IgD-negative memory B cell (primary cell): Measurements from ENCODE around the gene TRABD2A. TPM values are rescaled to one million over a fixed set of nuclear protein-coding genes. Genes with fewer than 3 reads are reported as not detected.
"Not testable (repeated sequence)": the region's sequence is repeated elsewhere in the genome, so short reads cannot be mapped to it uniquely, and the experiment has no call there.

Source experiments
- H3K27ac Mint-ChIP-seq, 3 donors: one replicate each; pipeline ENCODE4 v1.8.0; 2020 to 2022; ENCODE audit warnings: mild to moderate bottlenecking in 3 of 3, mixed read lengths in 3 of 3, moderate library complexity in 1 of 3
- H3K27me3 Mint-ChIP-seq: one replicate; pipeline ENCODE4 v1.8.0; 2021; ENCODE audit warnings: mixed read lengths
- H3K36me3 Mint-ChIP-seq: one replicate; pipeline ENCODE4 v1.8.0; 2020; ENCODE audit warnings: mild to moderate bottlenecking, mixed read lengths
- H3K4me1 Mint-ChIP-seq, 3 donors: one replicate each; pipeline ENCODE4 v1.8.0; 2020 to 2022; ENCODE audit warnings: mixed read lengths in 3 of 3, mild to moderate bottlenecking in 1 of 3
- H3K4me3 Mint-ChIP-seq, 4 donors: one replicate each; pipeline ENCODE4 v1.8.0; 2020 to 2022; ENCODE audit warnings: mild to moderate bottlenecking in 4 of 4, mixed read lengths in 4 of 4, moderate library complexity in 3 of 4
- H3K9me3 Mint-ChIP-seq, 3 donors: one replicate each; pipeline ENCODE4 v1.8.0; 2020 to 2021; ENCODE audit warnings: mixed read lengths in 3 of 3, mild to moderate bottlenecking in 1 of 3
- polyA plus RNA-seq: library from polyadenylated mRNA; unstranded; fragments of 300-500 nt; fragmentation: Illumina TruSeq; gene quantifications from one replicate; pipeline ENCODE4 v1.2.3, GENCODE V29; 2021

Gene TRABD2A
- polyA plus RNA-seq, 1 donor from 2014 or later, result 5.7 TPM

- Mint-ChIP-seq H3K4me1 (peaks cover 15 to 24% (median 20%) of the 10 kb centered on the region in 3 donors), H3K4me3 (peak overlapping the region; percentile 83 to 94 (median 89)), H3K36me3 (peaks cover 2% of the 10 kb centered on the region), H3K27ac (no peak overlapping the region), H3K9me3 (no peaks in the 10 kb centered on the region), H3K27me3 (peaks cover 9% of the 10 kb centered on the region)
These were observed 1.8 kb downstream of the TRABD2A start for GRCh38 chr2:84878896-84879583.

GRCh38 chr2:84878459-84878858, 2.4 kb downstream of the TRABD2A start:
- H3K9me3 Mint-ChIP-seq, result no peaks in the 10 kb centered on the region
- H3K4me3 Mint-ChIP-seq, result peak overlapping the region in 1 of 4 donors; percentile 18
- H3K27me3 Mint-ChIP-seq, result peaks cover 9% of the 10 kb centered on the region
- H3K4me1 Mint-ChIP-seq, result peaks cover 15 to 24% (median 20%) of the 10 kb centered on the region in 3 donors
- no peak overlapping the region for H3K27ac Mint-ChIP-seq
- H3K36me3 Mint-ChIP-seq, result peaks cover 2% of the 10 kb centered on the region

GRCh38 chr2:84876369-84876768, 4.5 kb downstream of the TRABD2A start:
- Mint-ChIP-seq H3K36me3 (peaks cover 2% of the 10 kb centered on the region), H3K4me3 (no peak overlapping the region), H3K4me1 (peaks cover 10 to 18% (median 15%) of the 10 kb centered on the region in 3 donors), H3K9me3 (no peaks in the 10 kb centered on the region), H3K27ac (peak overlapping the region in 2 of 3 donors; percentile 0 to 9), H3K27me3 (peaks cover 9% of the 10 kb centered on the region)

GRCh38 chr2:84875619-84876018, 5.3 kb downstream of the TRABD2A start:
- peaks cover 10 to 18% (median 11%) of the 10 kb centered on the region in 3 donors for H3K4me1 Mint-ChIP-seq
- H3K27me3 Mint-ChIP-seq, H3K36me3 Mint-ChIP-seq, H3K9me3 Mint-ChIP-seq, H3K4me3 Mint-ChIP-seq: not testable (repeated sequence)
- H3K27ac Mint-ChIP-seq, result peak overlapping the region in 1 of 3 donors; percentile 47

GRCh38 chr2:84875213-84875560, 5.7 kb downstream of the TRABD2A start:
- H3K36me3 Mint-ChIP-seq, result peaks cover 2% of the 10 kb centered on the region
- peak overlapping the region in 1 of 3 donors; percentile 47 for H3K27ac Mint-ChIP-seq

GRCh38 chr2:84874381-84875212, 6.3 kb downstream of the TRABD2A start:
- no peaks in the 10 kb centered on the region for H3K9me3 Mint-ChIP-seq
- peaks cover 2% of the 10 kb centered on the region for H3K36me3 Mint-ChIP-seq
- H3K4me3 Mint-ChIP-seq, result no peak overlapping the region
- H3K27ac Mint-ChIP-seq, result peak overlapping the region in 1 of 3 donors; percentile 47
- peaks cover 5 to 25% (median 8%) of the 10 kb centered on the region in 3 donors for H3K4me1 Mint-ChIP-seq
- peaks cover 4% of the 10 kb centered on the region for H3K27me3 Mint-ChIP-seq

More at GRCh38 chr2:84875213-84875560, 5.7 kb downstream of the TRABD2A start:
- Mint-ChIP-seq H3K4me1 (peaks cover 7 to 22% (median 8%) of the 10 kb centered on the region in 3 donors), H3K9me3 (no peaks in the 10 kb centered on the region), H3K27me3 (peaks cover 6% of the 10 kb centered on the region), H3K4me3 (no peak overlapping the region)

GRCh38 chr2:84873350-84873749, 7.5 kb downstream of the TRABD2A start:
- Mint-ChIP-seq H3K4me1 (peaks cover 0 to 21% (median 5%) of the 10 kb centered on the region in 3 donors), H3K36me3 (peaks cover 2% of the 10 kb centered on the region), H3K4me3 (no peak overlapping the region), H3K9me3 (no peaks in the 10 kb centered on the region), H3K27ac (no peak overlapping the region), H3K27me3 (peaks cover 3% of the 10 kb centered on the region)

- H3K27me3 Mint-ChIP-seq, H3K36me3 Mint-ChIP-seq, H3K27ac Mint-ChIP-seq, H3K9me3 Mint-ChIP-seq, H3K4me3 Mint-ChIP-seq: not testable (repeated sequence)
- peaks cover 0 to 18% (median 5%) of the 10 kb centered on the region in 3 donors for H3K4me1 Mint-ChIP-seq
These were observed 8.2 kb downstream of the TRABD2A start for GRCh38 chr2:84872691-84873090.

GRCh38 chr2:84870306-84870705, 10.6 kb downstream of the TRABD2A start:
- Mint-ChIP-seq H3K9me3 (no peaks in the 10 kb centered on the region), H3K36me3 (peaks cover 2% of the 10 kb centered on the region), H3K27ac (no peak overlapping the region), H3K27me3 (no peaks in the 10 kb centered on the region), H3K4me3 (no peak overlapping the region), H3K4me1 (peaks cover 1 to 18% (median 2%) of the 10 kb centered on the region in 3 donors)

GRCh38 chr2:84868327-84868726, 12.6 kb downstream of the TRABD2A start:
- H3K4me1 Mint-ChIP-seq, result peaks cover 4 to 16% (median 6%) of the 10 kb centered on the region in 3 donors
- H3K4me3 Mint-ChIP-seq, H3K36me3 Mint-ChIP-seq, H3K27me3 Mint-ChIP-seq, H3K27ac Mint-ChIP-seq, H3K9me3 Mint-ChIP-seq: not testable (repeated sequence)

GRCh38 chr2:84866122-84866521, 14.8 kb downstream of the TRABD2A start:
- H3K4me3 Mint-ChIP-seq, result no peak overlapping the region
- no peaks in the 10 kb centered on the region for H3K9me3 Mint-ChIP-seq
- H3K4me1 Mint-ChIP-seq, result peaks cover 6 to 16% (median 10%) of the 10 kb centered on the region in 3 donors
- no peak overlapping the region for H3K27ac Mint-ChIP-seq
- no peaks in the 10 kb centered on the region for H3K27me3 Mint-ChIP-seq
- H3K36me3 Mint-ChIP-seq, result no peaks in the 10 kb centered on the region

- Mint-ChIP-seq H3K27me3 (no peaks in the 10 kb centered on the region), H3K4me3 (no peak overlapping the region), H3K9me3 (no peaks in the 10 kb centered on the region), H3K4me1 (peaks cover 6 to 10% (median 10%) of the 10 kb centered on the region in 3 donors), H3K36me3 (no peaks in the 10 kb centered on the region), H3K27ac (no peak overlapping the region)
These were observed 15.6 kb downstream of the TRABD2A start for GRCh38 chr2:84865181-84865783.

GRCh38 chr2:84862006-84862405, 18.9 kb downstream of the TRABD2A start:
- Mint-ChIP-seq H3K4me1 (peaks cover 11 to 24% (median 15%) of the 10 kb centered on the region in 3 donors), H3K4me3 (no peak overlapping the region), H3K27me3 (no peaks in the 10 kb centered on the region), H3K36me3 (no peaks in the 10 kb centered on the region), H3K27ac (peak overlapping the region in 1 of 3 donors; percentile 39), H3K9me3 (no peaks in the 10 kb centered on the region)

GRCh38 chr2:84861539-84861938, 19.3 kb downstream of the TRABD2A start:
- Mint-ChIP-seq H3K36me3 (peaks cover 2% of the 10 kb centered on the region), H3K4me1 (peaks cover 15 to 29% (median 19%) of the 10 kb centered on the region in 3 donors), H3K27me3 (no peaks in the 10 kb centered on the region), H3K27ac (peak overlapping the region in 1 of 3 donors; percentile 39), H3K4me3 (no peak overlapping the region), H3K9me3 (peaks cover 0 to 3% (median 0%) of the 10 kb centered on the region in 3 donors)

GRCh38 chr2:84858937-84859336, 21.9 kb downstream of the TRABD2A start:
- Mint-ChIP-seq H3K27ac (peak overlapping the region in 1 of 3 donors; percentile 89), H3K4me3 (no peak overlapping the region), H3K4me1 (peaks cover 14 to 26% (median 14%) of the 10 kb centered on the region in 3 donors), H3K27me3 (peaks cover 3% of the 10 kb centered on the region), H3K36me3 (peaks cover 6% of the 10 kb centered on the region), H3K9me3 (peaks cover 0 to 4% (median 0%) of the 10 kb centered on the region in 3 donors)
